ENCODE data around the gene SLPI.

The SLPI gene

DNA sequence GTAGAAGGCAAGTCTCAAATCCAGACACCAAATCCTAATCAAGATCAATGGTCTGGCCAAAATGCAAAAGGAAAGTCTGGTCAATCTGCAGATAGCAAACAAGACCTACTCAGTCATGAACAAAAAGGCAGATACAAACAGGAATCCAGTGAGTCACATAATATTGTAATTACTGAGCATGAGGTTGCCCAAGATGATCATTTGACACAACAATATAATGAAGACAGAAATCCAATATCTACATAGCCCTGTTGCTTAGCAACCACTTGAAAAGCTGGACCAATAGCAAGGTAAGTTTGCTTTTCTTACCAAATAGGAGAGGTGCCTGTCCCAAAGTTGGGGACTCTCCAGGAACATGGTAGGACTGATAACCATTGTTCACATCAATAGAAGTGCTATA is 31.2 kb downstream of the SLPI start:
- no peak overlapping the region for H3K27ac ChIP-seq (ENCODE audit: insufficient read depth, low read length, poor library complexity, severe bottlenecking)
- H3K27me3 ChIP-seq (replicated peaks; ENCODE audit: control insufficient read depth, insufficient read depth, low read length, poor library complexity, severe bottlenecking): no peaks in the 10 kb centered on the region
- H3K4me3 ChIP-seq (ENCODE audit: insufficient read depth, low read depth, low read length, poor library complexity, severe bottlenecking): no peak overlapping the region
- no peaks in the 10 kb centered on the region for H3K4me1 ChIP-seq (ENCODE audit: control insufficient read depth, insufficient read depth, low read length, poor library complexity, severe bottlenecking)
- H3K36me3 ChIP-seq (ENCODE audit: control insufficient read depth, insufficient read depth, low read length): no peaks in the 10 kb centered on the region
- no peaks in the 10 kb centered on the region for H3K9me3 ChIP-seq (ENCODE audit: control insufficient read depth, low read length)
- no peak for DNase-seq

DNA sequence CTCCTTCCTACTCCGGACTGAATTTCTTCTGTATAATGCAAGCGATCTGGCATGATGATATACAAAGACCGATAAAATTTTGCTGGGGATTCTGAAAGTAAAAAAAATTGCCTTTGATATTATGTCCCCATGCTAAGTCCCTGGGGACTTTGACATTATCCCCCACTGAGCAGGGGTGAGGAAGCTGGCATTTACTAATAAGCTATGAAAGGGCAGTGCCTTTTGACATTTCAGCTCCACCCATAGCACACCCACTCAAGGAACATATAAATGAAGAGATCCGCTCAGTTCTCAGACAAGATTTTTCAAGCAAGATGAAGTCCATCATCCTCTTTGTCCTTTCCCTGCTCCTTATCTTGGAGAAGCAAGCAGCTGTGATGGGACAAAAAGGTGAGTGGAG is 33.3 kb downstream of the SLPI start, which contains the start of gene SEMG2:
SEMG2 (plus strand) TSS at position 298 of the 400 bp plus-strand sequence; CDS start at position 315, 17 bp downstream.
- Histone ChIP-seq H3K27ac (ENCODE audit: insufficient read depth, low read length, poor library complexity, severe bottlenecking) (no peak within 1 kb of the TSS), H3K27me3 (replicated peaks; ENCODE audit: control insufficient read depth, insufficient read depth, low read length, poor library complexity, severe bottlenecking) (no peaks in the 10 kb centered on the region), H3K9me3 (ENCODE audit: control insufficient read depth, low read length) (no peaks in the 10 kb centered on the region), H3K4me1 (ENCODE audit: control insufficient read depth, insufficient read depth, low read length, poor library complexity, severe bottlenecking) (no peaks in the 10 kb centered on the region), H3K36me3 (ENCODE audit: control insufficient read depth, insufficient read depth, low read length) (no peaks in the 10 kb centered on the region), H3K4me3 (ENCODE audit: insufficient read depth, low read depth, low read length, poor library complexity, severe bottlenecking) (no peak within 1 kb of the TSS)
- no peak for DNase-seq

DNA sequence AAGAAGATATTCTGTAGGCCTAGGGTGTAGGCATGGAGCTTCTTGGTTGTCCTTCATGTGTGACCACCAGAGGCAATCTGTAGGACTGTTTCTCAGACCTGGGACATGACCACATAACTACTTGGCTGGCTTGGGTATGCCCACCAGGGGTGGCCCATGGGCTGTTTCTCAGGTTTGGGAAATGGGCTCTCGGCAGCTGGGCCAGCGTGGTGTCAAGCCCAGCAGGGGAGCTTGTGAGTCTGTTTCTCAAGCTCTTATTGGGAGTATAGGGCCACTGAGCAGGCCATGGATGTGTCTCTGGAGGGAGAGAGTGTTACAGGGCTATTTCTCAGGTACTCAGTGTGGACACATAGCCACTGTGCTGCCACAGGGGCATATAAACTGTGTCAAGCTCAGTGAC is 35.7 kb downstream of the SLPI start:
- no peak overlapping the region for H3K4me3 ChIP-seq (ENCODE audit: insufficient read depth, low read depth, low read length, poor library complexity, severe bottlenecking)
- no peak for DNase-seq
- no peaks in the 10 kb centered on the region for H3K36me3 ChIP-seq (ENCODE audit: control insufficient read depth, insufficient read depth, low read length)
- H3K27ac ChIP-seq (ENCODE audit: insufficient read depth, low read length, poor library complexity, severe bottlenecking): no peak overlapping the region
- H3K9me3 ChIP-seq (ENCODE audit: control insufficient read depth, low read length): no peaks in the 10 kb centered on the region
- no peaks in the 10 kb centered on the region for H3K27me3 ChIP-seq (replicated peaks; ENCODE audit: control insufficient read depth, insufficient read depth, low read length, poor library complexity, severe bottlenecking)
- no peaks in the 10 kb centered on the region for H3K4me1 ChIP-seq (ENCODE audit: control insufficient read depth, insufficient read depth, low read length, poor library complexity, severe bottlenecking)

DNA sequence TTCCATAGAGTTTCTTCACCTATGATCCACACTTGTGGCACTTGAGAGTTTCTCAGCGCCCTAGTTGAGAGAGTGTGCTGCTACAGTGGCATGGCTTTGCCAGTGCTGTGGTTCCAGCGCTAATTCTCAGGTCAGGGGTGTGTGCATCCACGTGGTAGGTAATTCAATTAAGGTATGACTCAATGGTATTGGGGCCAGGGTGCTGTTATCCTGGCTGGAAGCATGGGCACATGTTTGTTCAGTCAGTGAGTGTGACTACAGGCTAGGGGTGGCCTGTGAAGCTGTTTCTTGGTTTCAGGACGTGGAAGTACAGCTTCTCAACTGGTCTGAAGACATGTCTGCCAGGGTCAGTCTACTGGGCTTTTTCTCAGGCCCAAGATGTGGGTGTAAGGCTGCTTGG is 36.2 kb downstream of the SLPI start:
- Histone ChIP-seq H3K27me3 (replicated peaks; ENCODE audit: control insufficient read depth, insufficient read depth, low read length, poor library complexity, severe bottlenecking) (no peaks in the 10 kb centered on the region), H3K27ac (ENCODE audit: insufficient read depth, low read length, poor library complexity, severe bottlenecking) (no peak overlapping the region), H3K9me3 (ENCODE audit: control insufficient read depth, low read length) (no peaks in the 10 kb centered on the region), H3K4me3 (ENCODE audit: insufficient read depth, low read depth, low read length, poor library complexity, severe bottlenecking) (no peak overlapping the region), H3K4me1 (ENCODE audit: control insufficient read depth, insufficient read depth, low read length, poor library complexity, severe bottlenecking) (no peaks in the 10 kb centered on the region), H3K36me3 (ENCODE audit: control insufficient read depth, insufficient read depth, low read length) (no peaks in the 10 kb centered on the region)
- no peak for DNase-seq

DNA sequence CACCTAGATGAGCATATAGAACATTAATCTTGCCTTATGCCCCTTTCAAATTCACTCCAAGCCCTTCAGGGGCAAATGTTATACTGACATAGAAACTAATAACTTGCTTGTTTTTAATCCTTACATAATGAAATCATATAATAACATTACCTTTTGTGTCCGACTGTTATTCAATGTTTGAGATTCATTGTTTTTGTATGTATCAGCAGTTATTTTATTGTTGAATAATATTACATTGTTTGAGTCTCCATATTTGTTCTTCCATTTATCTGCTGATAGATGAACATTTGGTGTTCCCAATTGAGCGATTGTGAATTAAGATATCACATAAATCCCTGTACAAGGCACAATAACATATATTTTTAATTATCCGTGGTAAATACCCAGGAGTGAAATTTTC is 41.5 kb downstream of the SLPI start:
- Histone ChIP-seq H3K4me3 (ENCODE audit: insufficient read depth, low read depth, low read length, poor library complexity, severe bottlenecking) (no peak overlapping the region), H3K4me1 (ENCODE audit: control insufficient read depth, insufficient read depth, low read length, poor library complexity, severe bottlenecking) (no peaks in the 10 kb centered on the region), H3K27me3 (replicated peaks; ENCODE audit: control insufficient read depth, insufficient read depth, low read length, poor library complexity, severe bottlenecking) (no peaks in the 10 kb centered on the region), H3K27ac (ENCODE audit: insufficient read depth, low read length, poor library complexity, severe bottlenecking) (no peak overlapping the region), H3K9me3 (ENCODE audit: control insufficient read depth, low read length) (no peaks in the 10 kb centered on the region), H3K36me3 (ENCODE audit: control insufficient read depth, insufficient read depth, low read length) (no peaks in the 10 kb centered on the region)
- DNase-seq: no peak

DNA sequence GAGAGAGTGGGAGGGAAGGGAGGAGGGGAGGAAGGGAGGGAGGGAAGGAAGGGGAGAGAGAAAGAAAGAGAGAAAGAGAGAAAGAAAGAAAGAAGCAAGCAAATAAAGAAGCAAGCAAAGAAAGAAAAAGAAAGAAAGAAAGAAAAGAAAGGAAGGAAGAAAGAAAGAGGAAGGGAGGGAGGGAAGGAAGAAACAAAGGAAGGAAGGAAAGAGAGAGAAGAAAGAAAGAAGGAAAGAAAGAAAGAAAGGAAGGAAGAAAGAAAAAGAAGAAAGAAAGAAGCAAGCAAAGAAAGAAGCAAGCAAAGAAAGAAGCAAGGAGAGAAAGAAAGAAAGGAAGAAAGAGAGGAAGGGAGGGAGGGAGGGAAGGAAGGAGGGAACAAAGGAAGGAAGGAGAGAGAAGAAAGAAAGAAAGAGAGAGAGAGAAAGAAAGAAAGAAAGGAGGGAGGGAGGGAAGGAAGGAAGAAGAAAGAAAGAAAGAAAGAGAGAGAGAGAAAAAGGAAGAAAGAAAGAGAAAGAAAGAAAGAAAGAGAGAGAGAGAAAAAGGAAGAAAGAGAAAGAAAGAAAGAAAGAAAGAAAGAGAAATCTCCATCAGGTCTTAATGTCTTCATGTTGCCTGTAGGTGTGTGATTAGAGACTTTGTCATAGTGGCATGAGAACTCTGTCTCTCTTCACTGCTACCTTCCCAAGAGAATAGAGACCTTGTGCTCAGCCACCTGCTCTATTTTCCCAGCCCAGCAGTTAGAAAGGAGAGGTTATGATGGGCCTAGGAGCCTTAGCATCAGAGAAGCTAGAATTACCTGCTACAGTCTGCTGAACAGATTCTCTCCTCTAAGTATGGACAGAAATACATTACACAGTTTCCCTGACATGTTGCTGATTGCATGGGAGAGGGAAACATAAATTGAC is 42.5 kb downstream of the SLPI start:
- no peak overlapping the region for H3K27ac ChIP-seq (ENCODE audit: insufficient read depth, low read length, poor library complexity, severe bottlenecking)
- DNase-seq: no peak
- H3K9me3 ChIP-seq (ENCODE audit: control insufficient read depth, low read length): no peaks in the 10 kb centered on the region
- no peaks in the 10 kb centered on the region for H3K4me1 ChIP-seq (ENCODE audit: control insufficient read depth, insufficient read depth, low read length, poor library complexity, severe bottlenecking)
- no peaks in the 10 kb centered on the region for H3K36me3 ChIP-seq (ENCODE audit: control insufficient read depth, insufficient read depth, low read length)
- H3K27me3 ChIP-seq (replicated peaks; ENCODE audit: control insufficient read depth, insufficient read depth, low read length, poor library complexity, severe bottlenecking): peaks cover 3% of the 10 kb centered on the region
- H3K4me3 ChIP-seq (ENCODE audit: insufficient read depth, low read depth, low read length, poor library complexity, severe bottlenecking): no peak overlapping the region

DNA sequence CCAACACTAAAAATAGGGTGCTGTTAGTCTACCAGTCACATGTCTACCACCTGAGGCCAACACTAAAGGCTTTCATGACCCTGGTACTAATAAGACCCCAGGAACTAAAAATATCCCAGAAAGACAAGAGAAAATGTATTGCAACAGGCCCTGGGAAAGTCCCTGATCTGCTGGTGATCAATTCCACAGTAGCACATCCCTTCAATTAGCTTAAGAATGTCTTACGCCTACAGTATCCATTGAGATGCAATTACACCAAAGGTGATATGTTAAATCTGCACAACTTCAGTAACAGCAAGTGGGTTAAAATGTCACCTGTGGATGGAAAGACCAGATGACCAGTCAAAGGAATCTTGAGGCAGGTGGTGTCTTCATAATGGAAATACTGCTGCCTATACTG is 44.4 kb downstream of the SLPI start:
- no peak for DNase-seq
- Histone ChIP-seq H3K36me3 (ENCODE audit: control insufficient read depth, insufficient read depth, low read length) (no peaks in the 10 kb centered on the region), H3K27me3 (replicated peaks; ENCODE audit: control insufficient read depth, insufficient read depth, low read length, poor library complexity, severe bottlenecking) (peaks cover 4% of the 10 kb centered on the region), H3K4me3 (ENCODE audit: insufficient read depth, low read depth, low read length, poor library complexity, severe bottlenecking) (no peak overlapping the region), H3K9me3 (ENCODE audit: control insufficient read depth, low read length) (no peaks in the 10 kb centered on the region), H3K27ac (ENCODE audit: insufficient read depth, low read length, poor library complexity, severe bottlenecking) (no peak overlapping the region), H3K4me1 (ENCODE audit: control insufficient read depth, insufficient read depth, low read length, poor library complexity, severe bottlenecking) (no peaks in the 10 kb centered on the region)

DNA sequence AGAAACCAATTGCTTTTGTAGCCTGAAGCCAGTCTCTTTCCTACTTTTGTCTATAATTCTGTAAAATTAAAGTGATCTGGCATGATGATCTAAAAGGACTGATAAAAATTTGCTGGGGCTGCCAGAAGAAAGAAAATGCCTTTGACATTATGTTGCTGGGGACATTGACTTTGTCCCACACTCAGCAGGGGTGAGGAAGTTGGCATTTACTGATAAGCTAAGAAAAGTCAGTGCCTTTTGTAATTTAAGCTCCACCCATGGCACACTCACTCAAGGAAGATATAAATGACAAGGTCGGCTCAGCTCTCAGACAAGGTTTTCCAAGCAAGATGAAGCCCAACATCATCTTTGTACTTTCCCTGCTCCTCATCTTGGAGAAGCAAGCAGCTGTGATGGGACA is 47.6 kb downstream of the SLPI start, which contains the start of gene SEMG1:
SEMG1 (plus strand) TSS at position 309 of the 400 bp plus-strand sequence; CDS start at position 330, 21 bp downstream.
- Histone ChIP-seq H3K9me3 (ENCODE audit: control insufficient read depth, low read length) (no peaks in the 10 kb centered on the region), H3K4me3 (ENCODE audit: insufficient read depth, low read depth, low read length, poor library complexity, severe bottlenecking) (no peak within 1 kb of the TSS), H3K27me3 (replicated peaks; ENCODE audit: control insufficient read depth, insufficient read depth, low read length, poor library complexity, severe bottlenecking) (peaks cover 4% of the 10 kb centered on the region), H3K36me3 (ENCODE audit: control insufficient read depth, insufficient read depth, low read length) (no peaks in the 10 kb centered on the region), H3K4me1 (ENCODE audit: control insufficient read depth, insufficient read depth, low read length, poor library complexity, severe bottlenecking) (no peaks in the 10 kb centered on the region), H3K27ac (ENCODE audit: insufficient read depth, low read length, poor library complexity, severe bottlenecking) (no peak within 1 kb of the TSS)
- DNase-seq: no peak
